ENCODE results near the gene PDE2A. TPM values are rescaled to one million over a fixed set of nuclear protein-coding genes. Genes with fewer than 3 reads are reported as not detected.

PDE2A gene
- polyA plus RNA-seq, 3 donors = 11.2 to 84.8 (median 40.8) TPM

GRCh38 chr11:72671152-72672099 is 2.8 kb downstream of the PDE2A start:
- 48 to 56% (median 53%) methylated on average over 8 of the region's 8 CpGs for WGBS, 3 donors
- no peak overlapping the region for H3K27ac ChIP-seq (ENCODE audit: low read depth, low read length)

- 40 to 58% (median 48%) methylated on average over 4 of the region's 4 CpGs for WGBS, 3 donors
- H3K27ac ChIP-seq (ENCODE audit: low read depth, low read length) = no peak overlapping the region
Observed at GRCh38 chr11:72670041-72670440, 4.2 kb downstream of the PDE2A start.

- 59 to 75% (median 72%) methylated on average over 8 of the region's 8 CpGs for WGBS, 3 donors
Observed at GRCh38 chr11:72669527-72669926, 4.7 kb downstream of the PDE2A start.

GRCh38 chr11:72668629-72669347 is 5.4 kb downstream of the PDE2A start:
- WGBS, 3 donors = 53 to 65% (median 54%) methylated on average over 7 of the region's 7 CpGs

More at GRCh38 chr11:72669527-72669926, 4.7 kb downstream of the PDE2A start:
- no peak overlapping the region for H3K27ac ChIP-seq (ENCODE audit: low read depth, low read length)

GRCh38 chr11:72665911-72666472 is 8.2 kb downstream of the PDE2A start:
- WGBS, 3 donors = 27 to 45% (median 42%) methylated on average over 6 of the region's 6 CpGs
- H3K27ac ChIP-seq (ENCODE audit: low read depth, low read length) = no peak overlapping the region

More at GRCh38 chr11:72668629-72669347, 5.4 kb downstream of the PDE2A start:
- no peak overlapping the region for H3K27ac ChIP-seq (ENCODE audit: low read depth, low read length)

- WGBS, 3 donors = 75 to 80% (median 78%) methylated on average over 5 of the region's 5 CpGs
- H3K27ac ChIP-seq (ENCODE audit: low read depth, low read length) = no peak overlapping the region
Observed at GRCh38 chr11:72662036-72662435, 12.2 kb downstream of the PDE2A start.

- WGBS, 3 donors = 75 to 87% (median 85%) methylated on average over 9 of the region's 9 CpGs
- H3K27ac ChIP-seq (ENCODE audit: low read depth, low read length) = no peak overlapping the region
Observed at GRCh38 chr11:72661486-72661885, 12.7 kb downstream of the PDE2A start.

GRCh38 chr11:72658989-72659640 is 15.1 kb downstream of the PDE2A start:
- 73 to 89% (median 86%) methylated on average over 9 of the region's 9 CpGs for WGBS, 3 donors
- H3K27ac ChIP-seq (ENCODE audit: low read depth, low read length) = no peak overlapping the region

GRCh38 chr11:72657411-72658100 is 16.7 kb downstream of the PDE2A start:
- H3K27ac ChIP-seq (ENCODE audit: low read depth, low read length) = no peak overlapping the region
- 72 to 81% (median 78%) methylated on average over 6 of the region's 6 CpGs for WGBS, 3 donors

- H3K27ac ChIP-seq (ENCODE audit: low read depth, low read length) = no peak overlapping the region
- 65 to 74% (median 70%) methylated on average over 11 of the region's 11 CpGs for WGBS, 3 donors
Observed at GRCh38 chr11:72655896-72656464, 18.2 kb downstream of the PDE2A start.

- 65 to 84% (median 77%) methylated on average over 8 of the region's 8 CpGs for WGBS, 3 donors
- no peak overlapping the region for H3K27ac ChIP-seq (ENCODE audit: low read depth, low read length)
Observed at GRCh38 chr11:72655014-72655413, 19.2 kb downstream of the PDE2A start.

GRCh38 chr11:72653649-72654048 is 20.6 kb downstream of the PDE2A start:
- 71 to 88% (median 78%) methylated on average over 3 of the region's 3 CpGs for WGBS, 3 donors
- no peak overlapping the region for H3K27ac ChIP-seq (ENCODE audit: low read depth, low read length)

GRCh38 chr11:72652873-72653630 is 21.2 kb downstream of the PDE2A start:
- 62 to 69% (median 65%) methylated on average over 13 of the region's 13 CpGs for WGBS, 3 donors

GRCh38 chr11:72652133-72652532 is 22.1 kb downstream of the PDE2A start:
- no peak overlapping the region for H3K27ac ChIP-seq (ENCODE audit: low read depth, low read length)

More at GRCh38 chr11:72652873-72653630, 21.2 kb downstream of the PDE2A start:
- no peak overlapping the region for H3K27ac ChIP-seq (ENCODE audit: low read depth, low read length)

GRCh38 chr11:72649215-72649976 is 24.8 kb downstream of the PDE2A start:
- 68 to 74% (median 73%) methylated on average over 5 of the region's 5 CpGs for WGBS, 3 donors
- H3K27ac ChIP-seq (ENCODE audit: low read depth, low read length) = no peak overlapping the region

GRCh38 chr11:72648384-72649136 is 25.7 kb downstream of the PDE2A start:
- H3K27ac ChIP-seq (ENCODE audit: low read depth, low read length) = no peak overlapping the region
- 82 to 89% (median 86%) methylated on average over 7 of the region's 7 CpGs for WGBS, 3 donors
